CD14-positive monocyte (primary cell): ENCODE results near the gene MATN4. TPM values are rescaled to one million over a fixed set of nuclear protein-coding genes. Genes with fewer than 3 reads are reported as not detected.

Experiments used
- DNase-seq, 3 donors: peaks; one replicate each; pipeline ENCODE4 v3.0.0-alpha.2; 2011 to 2022
- H2AFZ ChIP-seq: 2 replicates; pipeline ENCODE4 v1.6.0; 2012; ENCODE audit warnings: mild to moderate bottlenecking, low read depth, low read length, inconsistent platforms; ENCODE audit not compliant: insufficient read depth, poor library complexity, severe bottlenecking
- H3K27ac ChIP-seq, 2 donors: 1 replicate in 1 of 2; 2 replicates in 1 of 2; pipeline ENCODE4 v1.5.1; 2012 to 2013; ENCODE audit warnings: low read length in 2 of 2, control low read depth in 1 of 2, inconsistent platforms in 1 of 2, low read depth in 1 of 2, mild to moderate bottlenecking in 1 of 2
- H3K27me3 ChIP-seq, 2 donors: one replicate each; pipeline versions ENCODE4 v1.6.0 to v1.6.1; 2011 to 2013; ENCODE audit warnings: low read length in 2 of 2; ENCODE audit not compliant: control insufficient read depth in 2 of 2, insufficient read depth in 2 of 2
- H3K36me3 ChIP-seq, 2 donors: replicated peaks in 1 of 2; 1 replicate in 1 of 2; 2 replicates in 1 of 2; pipeline versions ENCODE4 v1.5.1 to v1.6.1; 2012 to 2013; ENCODE audit warnings: low read length in 2 of 2, control low read depth in 1 of 2, inconsistent platforms in 1 of 2, mild to moderate bottlenecking in 1 of 2; ENCODE audit not compliant: insufficient read depth in 2 of 2, control insufficient read depth in 1 of 2
- H3K4me1 ChIP-seq, 2 donors: 1 replicate in 1 of 2; 2 replicates in 1 of 2; pipeline versions ENCODE4 v1.5.1 to v1.6.1; 2012 to 2013; ENCODE audit warnings: low read length in 2 of 2, control low read depth in 1 of 2, inconsistent platforms in 1 of 2, mild to moderate bottlenecking in 1 of 2, moderate library complexity in 1 of 2; ENCODE audit not compliant: insufficient read depth in 2 of 2, control insufficient read depth in 1 of 2
- H3K4me2 ChIP-seq: replicated peaks from 2 replicates; pipeline ENCODE3; 2012; ENCODE audit warnings: low read length, moderate library complexity, mild to moderate bottlenecking; ENCODE audit not compliant: poor library complexity, severe bottlenecking; ENCODE audit errors: extremely low read depth
- H3K4me3 ChIP-seq, 3 experiments: fragments of 200-600 bp in 1 of 3; sonication (generic) in 1 of 3; replicated peaks in 1 of 3; 1 replicate in 2 of 3; 2 replicates in 1 of 3; pipeline ENCODE4 v1.5.1; 2011 to 2013; ENCODE audit warnings: low read length in 3 of 3, mild to moderate bottlenecking in 3 of 3, control low read depth in 2 of 3, low read depth in 2 of 3, inconsistent platforms in 1 of 3, moderate library complexity in 1 of 3
- H3K79me2 ChIP-seq: 2 replicates; pipeline ENCODE4 v1.6.0; 2012; ENCODE audit warnings: mild to moderate bottlenecking, control low read depth, inconsistent platforms, low read length, moderate library complexity; ENCODE audit not compliant: insufficient read depth
- H3K9ac ChIP-seq: 2 replicates; pipeline ENCODE4 v1.6.0; 2017; ENCODE audit warnings: low read length, mild to moderate bottlenecking; ENCODE audit not compliant: insufficient read depth, poor library complexity, severe bottlenecking
- H3K9me3 ChIP-seq, 2 donors: replicated peaks in 1 of 2; 1 replicate in 1 of 2; 2 replicates in 1 of 2; pipeline versions ENCODE4 v1.5.1 to v1.6.1; 2012 to 2013; ENCODE audit warnings: low read length in 2 of 2, control low read depth in 1 of 2; ENCODE audit not compliant: control insufficient read depth in 1 of 2, insufficient read depth in 1 of 2
- H4K20me1 ChIP-seq: 2 replicates; pipeline ENCODE4 v1.6.0; 2012; ENCODE audit warnings: mild to moderate bottlenecking, low read length, control low read depth, moderate library complexity; ENCODE audit not compliant: insufficient read depth
- H3K27ac Mint-ChIP-seq, 7 donors: one replicate each; pipeline ENCODE4 v1.8.0; 2020; ENCODE audit warnings: mild to moderate bottlenecking in 7 of 7, mixed read lengths in 7 of 7, moderate library complexity in 6 of 7, inconsistent platforms in 2 of 7
- H3K27me3 Mint-ChIP-seq, 3 donors: one replicate each; pipeline ENCODE4 v1.8.0; 2021 to 2022; ENCODE audit warnings: low read depth in 3 of 3, mild to moderate bottlenecking in 3 of 3, mixed read lengths in 3 of 3, moderate library complexity in 3 of 3, inconsistent platforms in 1 of 3
- H3K36me3 Mint-ChIP-seq, 2 donors: one replicate each; pipeline ENCODE4 v1.8.0; 2020; ENCODE audit warnings: mixed read lengths in 2 of 2, inconsistent platforms in 1 of 2, mild to moderate bottlenecking in 1 of 2
- H3K4me1 Mint-ChIP-seq: one replicate; pipeline ENCODE4 v1.8.0; 2020; ENCODE audit warnings: mild to moderate bottlenecking, mixed read lengths
- H3K4me3 Mint-ChIP-seq, 2 donors: one replicate each; pipeline ENCODE4 v1.8.0; 2020; ENCODE audit warnings: mild to moderate bottlenecking in 2 of 2, mixed read lengths in 2 of 2, moderate library complexity in 1 of 2
- H3K9me3 Mint-ChIP-seq, 7 donors: one replicate each; pipeline ENCODE4 v1.8.0; 2020 to 2022; ENCODE audit warnings: mixed read lengths in 7 of 7, mild to moderate bottlenecking in 6 of 7, moderate library complexity in 6 of 7, inconsistent platforms in 2 of 7
- CTCF ChIP-seq: fragments of 200-600 bp; IDR thresholded peaks from one replicate; pipeline ENCODE4 v1.8.0; 2022; ENCODE audit warnings: antibody characterized with exemption, mild to moderate bottlenecking
- WGBS: methylation state at CpG from one replicate; pipeline ENCODE4 v1.1.5; 2013; ENCODE audit warnings: missing lambda C conversion rate; ENCODE audit not compliant: insufficient coverage; 5-methylcytosine and 5-hydroxymethylcytosine counted together
- intact Hi-C, 2 donors: fragments of 100-400 bp; cut with micrococcal nuclease; formaldehyde crosslinking; loops; one replicate each; pipeline versions ENCODE4 v1.15.0 to v1.15.1; 2023
- polyA plus RNA-seq, 3 donors: library from polyadenylated mRNA; depleted of rRNA in 1 of 3; unstranded in 2 of 3; stranded (reverse) in 1 of 3; fragments of 300-500 nt in 2 of 3; fragments of >200 nt in 1 of 3; fragmentation: Illumina TruSeq in 2 of 3; gene quantifications; 1 replicate in 2 of 3; 2 replicates in 1 of 3; pipeline ENCODE4 v1.2.3, GENCODE V29; 2012 to 2021

Gene MATN4
- polyA plus RNA-seq, 3 donors = not detected

DNA sequence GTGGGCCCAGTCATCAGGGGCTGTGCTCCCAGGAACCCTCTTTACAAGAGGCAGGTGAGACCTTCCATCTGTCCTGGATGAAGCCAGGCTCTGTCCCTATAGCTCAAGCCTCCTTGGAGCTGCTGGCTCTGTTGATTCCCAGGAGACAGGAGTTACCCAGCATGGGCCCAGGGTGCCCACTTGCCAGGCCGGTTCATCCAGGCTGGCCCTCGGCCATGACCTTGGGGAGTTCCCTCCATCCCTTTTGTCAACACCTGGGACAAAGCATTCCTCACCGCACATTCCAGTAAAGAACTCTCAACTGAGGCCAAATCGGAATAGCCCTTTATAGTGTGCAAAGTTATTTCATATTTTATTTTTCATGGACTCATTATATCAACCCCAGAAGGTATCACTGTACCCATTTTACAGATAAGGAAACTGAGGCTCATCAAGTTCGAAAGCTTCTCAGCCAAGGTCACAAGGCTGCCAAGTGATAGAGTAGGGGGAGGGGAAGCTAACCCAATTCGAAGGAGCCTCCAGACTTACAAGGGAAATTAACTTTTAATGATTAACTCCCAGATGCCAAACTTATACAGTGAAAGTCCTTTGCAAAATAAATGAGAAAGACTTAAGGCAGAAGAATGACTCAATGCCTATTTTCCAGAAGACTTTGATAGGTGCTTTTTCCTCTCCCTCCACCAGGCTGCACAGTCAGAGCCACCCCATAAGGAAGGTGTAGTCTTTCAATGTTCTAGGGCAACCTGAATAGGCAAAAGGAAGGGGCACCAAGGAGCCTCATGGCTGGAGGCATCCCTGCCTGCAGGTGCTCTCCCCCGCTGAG is 21.6 kb upstream of the MATN4 start:
- DNase-seq = no peak
- Mint-ChIP-seq H3K4me3 (no peak overlapping the region), H3K27me3 (peaks cover 0 to 2% (median 0%) of the 10 kb centered on the region in 3 donors), H3K27ac (no peak overlapping the region), H3K36me3 (peaks cover 9 to 33% of the 10 kb centered on the region in 2 donors), H3K9me3 (no peaks in the 10 kb centered on the region), H3K4me1 (no peaks in the 10 kb centered on the region)
- Histone ChIP-seq H3K4me3 (no peak overlapping the region), H3K27ac (no peak overlapping the region), H4K20me1 (no peaks in the 10 kb centered on the region), H3K9me3 (no peaks in the 10 kb centered on the region), H3K79me2 (no peaks in the 10 kb centered on the region), H3K9ac (no peak overlapping the region), H3K36me3 (peaks cover 0 to 29% of the 10 kb centered on the region in 2 donors), H3K27me3 (no peaks in the 10 kb centered on the region), H3K4me2 (no peak overlapping the region), H3K4me1 (no peaks in the 10 kb centered on the region), H2AFZ (no peak overlapping the region)
- no peak for TF ChIP-seq CTCF
- 100% methylated on average over 3 of the region's 7 CpGs for WGBS
- intact Hi-C loops = no loop called here

DNA sequence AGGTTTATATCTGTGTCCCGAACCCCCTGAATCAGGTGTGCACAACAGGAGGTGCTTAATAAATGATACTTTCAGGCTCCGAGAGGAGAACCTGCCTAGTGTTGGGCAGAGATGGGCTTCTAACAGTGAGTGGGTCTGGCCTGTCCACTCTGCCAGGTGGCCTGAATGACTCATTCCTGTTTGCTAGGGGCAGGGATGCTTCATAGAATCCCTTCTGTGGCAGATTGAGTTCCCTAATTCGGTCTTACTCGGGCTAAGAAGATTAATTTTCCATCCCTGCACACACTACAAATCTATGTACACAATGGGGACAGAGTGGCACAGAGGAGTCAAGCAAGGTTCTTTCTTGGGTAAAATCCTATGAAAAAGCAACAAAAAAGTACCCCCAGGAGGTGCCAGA is 20.4 kb upstream of the MATN4 start:
- no peaks in the 10 kb centered on the region for H3K9me3 ChIP-seq

More for the DNA sequence above, 20.4 kb upstream of the MATN4 start:
- Histone ChIP-seq H3K36me3 (peaks cover 0 to 29% of the 10 kb centered on the region in 2 donors), H3K4me2 (no peak overlapping the region), H3K4me3 (no peak overlapping the region), H3K4me1 (no peaks in the 10 kb centered on the region), H3K27ac (no peak overlapping the region), H3K9ac (no peak overlapping the region), H3K79me2 (no peaks in the 10 kb centered on the region), H3K27me3 (no peaks in the 10 kb centered on the region), H4K20me1 (no peaks in the 10 kb centered on the region), H2AFZ (no peak overlapping the region)
- DNase-seq = no peak
- no peaks in the 10 kb centered on the region for H3K4me1 Mint-ChIP-seq
- H3K4me3 Mint-ChIP-seq = no peak overlapping the region
- intact Hi-C loops = no loop called here
- H3K27me3 Mint-ChIP-seq = peaks cover 0 to 2% (median 0%) of the 10 kb centered on the region in 3 donors
- H3K9me3 Mint-ChIP-seq = peaks cover 0 to 1% (median 0%) of the 10 kb centered on the region in 7 donors
- no peak overlapping the region for H3K27ac Mint-ChIP-seq
- whole genome bisulfite sequencing = 100% methylated on average over 2 of the region's 4 CpGs
- TF ChIP-seq CTCF = no peak
- peaks cover 9 to 29% of the 10 kb centered on the region in 2 donors for H3K36me3 Mint-ChIP-seq
